Loucy (cell line): ENCODE data around the gene HEPACAM.

Experiments
- H2AFZ ChIP-seq: fragments of 200-600 bp; sonication (generic); 2 replicates; pipeline ENCODE4 v1.6.0; 2016; ENCODE audit warnings: antibody characterized with exemption, mild to moderate bottlenecking, low read length, moderate library complexity
- H3F3A ChIP-seq: fragments of 200-600 bp; 2 replicates; pipeline ENCODE4 v1.6.0; 2016; ENCODE audit warnings: antibody characterized with exemption, low read depth, mild to moderate bottlenecking
- H3K27me3 ChIP-seq: fragments of 200-600 bp; sonication (generic); 2 replicates; pipeline ENCODE4 v1.6.1; 2014; ENCODE audit warnings: low read length, mild to moderate bottlenecking; ENCODE audit not compliant: insufficient read depth, poor library complexity, severe bottlenecking
- H3K36me3 ChIP-seq: fragments of 200-600 bp; sonication (generic); 2 replicates; pipeline ENCODE4 v1.6.1; 2016; ENCODE audit warnings: low read length; ENCODE audit not compliant: insufficient read depth
- H3K4me1 ChIP-seq: fragments of 200-600 bp; sonication (generic); 2 replicates; pipeline ENCODE4 v1.5.1; 2014; ENCODE audit warnings: low read length, mild to moderate bottlenecking; ENCODE audit not compliant: insufficient read depth, poor library complexity, severe bottlenecking
- H3K4me2 ChIP-seq: fragments of 200-600 bp; sonication (generic); 2 replicates; pipeline ENCODE4 v1.6.0; 2014; ENCODE audit warnings: antibody characterized with exemption, low read length, low read depth, mild to moderate bottlenecking; ENCODE audit not compliant: poor library complexity, severe bottlenecking
- H3K4me3 ChIP-seq: fragments of 200-600 bp; sonication (generic); 2 replicates; pipeline ENCODE4 v1.5.1; 2014; ENCODE audit warnings: low read length, mild to moderate bottlenecking, mixed read lengths; ENCODE audit not compliant: poor library complexity, severe bottlenecking
- H3K79me2 ChIP-seq: fragments of 200-600 bp; sonication (generic); 2 replicates; pipeline ENCODE4 v1.6.1; 2014; ENCODE audit warnings: low read length; ENCODE audit not compliant: insufficient read depth
- H3K9ac ChIP-seq: fragments of 200-600 bp; sonication (generic); 2 replicates; pipeline ENCODE4 v1.6.0; 2014; ENCODE audit warnings: mild to moderate bottlenecking, low read depth, low read length, moderate library complexity; ENCODE audit not compliant: poor library complexity, severe bottlenecking
- H3K9me2 ChIP-seq: fragments of 200-600 bp; sonication (generic); replicated peaks from 2 replicates; pipeline ENCODE4 v1.6.1; 2016; ENCODE audit warnings: low read depth, low read length, mixed read lengths
- H3K9me3 ChIP-seq: fragments of 200-600 bp; sonication (generic); 2 replicates; pipeline ENCODE4 v1.6.1; 2014; ENCODE audit warnings: mild to moderate bottlenecking, antibody characterized with exemption, low read length, low read depth; ENCODE audit not compliant: insufficient read depth
- H4K20me1 ChIP-seq: fragments of 200-600 bp; sonication (generic); 2 replicates; pipeline ENCODE4 v1.6.0; 2014; ENCODE audit warnings: antibody characterized with exemption, low read length, mild to moderate bottlenecking; ENCODE audit not compliant: insufficient read depth, poor library complexity, severe bottlenecking
- EZH2phosphoT487 ChIP-seq: fragments of 200-600 bp; IDR thresholded peaks from 2 replicates; pipeline ENCODE4 v1.6.1; 2018; ENCODE audit warnings: antibody characterized with exemption, mild to moderate bottlenecking, moderate library complexity, borderline replicate concordance
- TF ChIP-seq, protein P1 (sequence below): fragments of 200-600 bp; sonication (generic); conservative IDR thresholded peaks from 2 replicates; pipeline ENCODE4 v1.5.1; 2014; ENCODE audit warnings: mild to moderate bottlenecking, antibody characterized with exemption, low read length

Gene HEPACAM

DNA sequence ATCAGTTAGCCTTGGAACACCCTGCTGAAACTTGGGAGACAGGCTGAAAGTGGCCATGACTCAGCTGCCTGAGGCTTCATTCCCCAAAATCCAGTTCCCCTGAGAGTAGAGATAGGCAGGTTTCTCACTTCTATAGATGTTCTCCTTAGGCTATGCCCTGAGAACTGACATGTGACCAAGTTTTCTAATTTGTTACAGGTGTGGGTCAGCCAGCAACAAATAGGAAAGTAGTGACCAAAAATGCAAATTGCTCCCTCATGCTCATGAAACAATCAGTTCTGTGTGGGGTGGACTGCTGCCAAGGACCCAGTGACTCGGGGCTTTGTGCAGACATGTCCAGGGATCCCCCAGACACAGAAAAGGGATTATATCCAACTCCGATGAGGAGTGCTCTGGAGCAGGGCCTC lies 10.9 kb upstream of the HEPACAM start:
- Histone ChIP-seq H3K79me2 (no peaks in the 10 kb centered on the region), H3K36me3 (no peaks in the 10 kb centered on the region), H3K4me2 (no peak overlapping the region), H3K9me2 (no peaks in the 10 kb centered on the region), H3K27me3 (no peaks in the 10 kb centered on the region), H3F3A (peaks cover 13% of the 10 kb centered on the region), H3K4me1 (peaks cover 44% of the 10 kb centered on the region), H3K9ac (no peak overlapping the region), H2AFZ (no peak overlapping the region), H3K4me3 (no peak overlapping the region), H3K9me3 (no peaks in the 10 kb centered on the region), H4K20me1 (no peaks in the 10 kb centered on the region)
- TF ChIP-seq EZH2phosphoT487, result no peak
- TF ChIP-seq, protein P1, sequence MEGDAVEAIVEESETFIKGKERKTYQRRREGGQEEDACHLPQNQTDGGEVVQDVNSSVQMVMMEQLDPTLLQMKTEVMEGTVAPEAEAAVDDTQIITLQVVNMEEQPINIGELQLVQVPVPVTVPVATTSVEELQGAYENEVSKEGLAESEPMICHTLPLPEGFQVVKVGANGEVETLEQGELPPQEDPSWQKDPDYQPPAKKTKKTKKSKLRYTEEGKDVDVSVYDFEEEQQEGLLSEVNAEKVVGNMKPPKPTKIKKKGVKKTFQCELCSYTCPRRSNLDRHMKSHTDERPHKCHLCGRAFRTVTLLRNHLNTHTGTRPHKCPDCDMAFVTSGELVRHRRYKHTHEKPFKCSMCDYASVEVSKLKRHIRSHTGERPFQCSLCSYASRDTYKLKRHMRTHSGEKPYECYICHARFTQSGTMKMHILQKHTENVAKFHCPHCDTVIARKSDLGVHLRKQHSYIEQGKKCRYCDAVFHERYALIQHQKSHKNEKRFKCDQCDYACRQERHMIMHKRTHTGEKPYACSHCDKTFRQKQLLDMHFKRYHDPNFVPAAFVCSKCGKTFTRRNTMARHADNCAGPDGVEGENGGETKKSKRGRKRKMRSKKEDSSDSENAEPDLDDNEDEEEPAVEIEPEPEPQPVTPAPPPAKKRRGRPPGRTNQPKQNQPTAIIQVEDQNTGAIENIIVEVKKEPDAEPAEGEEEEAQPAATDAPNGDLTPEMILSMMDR, result no peak

DNA sequence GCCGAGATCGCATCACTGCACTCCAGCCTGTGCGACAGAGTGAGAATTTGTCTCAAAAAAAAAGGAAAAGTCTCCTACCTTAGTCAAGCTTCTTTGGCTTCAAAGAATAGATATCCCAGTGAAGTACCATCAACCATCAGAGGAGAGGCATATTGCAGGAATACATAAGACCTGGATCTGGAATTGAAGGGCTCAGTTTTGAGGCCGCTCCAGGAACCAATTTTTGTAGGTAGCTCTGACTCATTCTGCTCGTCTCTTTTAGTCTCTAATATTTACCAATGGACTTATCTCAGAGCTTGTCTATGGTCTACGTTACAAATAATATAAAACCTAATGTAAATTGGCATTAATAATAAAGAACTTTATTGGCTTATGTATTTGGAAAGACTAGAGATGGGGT lies 10.0 kb upstream of the HEPACAM start:
- H2AFZ ChIP-seq, result no peak overlapping the region
- no peaks in the 10 kb centered on the region for H3K36me3 ChIP-seq
- TF ChIP-seq EZH2phosphoT487, result no peak
- TF ChIP-seq, protein P1, result no peak
- peaks cover 35% of the 10 kb centered on the region for H3K4me1 ChIP-seq
- no peaks in the 10 kb centered on the region for H3K27me3 ChIP-seq
- H4K20me1 ChIP-seq, result no peaks in the 10 kb centered on the region
- H3K9me2 ChIP-seq, result no peaks in the 10 kb centered on the region
- no peaks in the 10 kb centered on the region for H3K79me2 ChIP-seq
- H3K4me2 ChIP-seq, result no peak overlapping the region
- no peaks in the 10 kb centered on the region for H3K9me3 ChIP-seq
- no peak overlapping the region for H3K9ac ChIP-seq
- H3F3A ChIP-seq, result peaks cover 4% of the 10 kb centered on the region; the same call in 1 of the 2 replicates
- H3K4me3 ChIP-seq, result no peak overlapping the region

DNA sequence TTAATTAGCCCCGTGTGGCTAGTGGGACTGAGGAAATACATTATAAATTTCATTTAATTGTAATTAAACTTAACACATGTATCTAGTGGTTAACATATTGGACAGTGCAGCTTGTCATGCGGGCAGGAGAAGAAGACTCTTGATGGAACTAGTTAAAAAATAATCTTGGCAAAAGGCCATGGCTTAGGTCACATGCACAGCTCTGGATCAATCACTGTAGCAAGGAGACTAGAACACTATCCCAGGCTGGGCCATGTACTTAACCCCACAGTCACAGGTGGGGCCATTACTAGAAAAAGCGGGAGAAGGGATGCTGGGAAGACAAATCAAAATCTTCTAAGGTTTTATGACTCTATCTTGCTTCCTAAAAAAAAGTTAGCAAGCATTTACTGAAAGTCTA lies 8.7 kb upstream of the HEPACAM start:
- Histone ChIP-seq H3K9ac (no peak overlapping the region), H2AFZ (no peak overlapping the region), H3K9me2 (no peaks in the 10 kb centered on the region), H4K20me1 (no peaks in the 10 kb centered on the region), H3K4me2 (no peak overlapping the region), H3F3A (no peaks in the 10 kb centered on the region), H3K4me3 (no peak overlapping the region), H3K36me3 (no peaks in the 10 kb centered on the region), H3K4me1 (peaks cover 22% of the 10 kb centered on the region), H3K79me2 (no peaks in the 10 kb centered on the region), H3K27me3 (no peaks in the 10 kb centered on the region), H3K9me3 (no peaks in the 10 kb centered on the region)
- no peak for TF ChIP-seq EZH2phosphoT487
- TF ChIP-seq, protein P1, result no peak
